Measurements from ENCODE around the gene FBXW7.

The FBXW7 gene

GRCh38 chr4:152340818-152341217 lies 195.1 kb downstream of the FBXW7 start:
- TF ChIP-seq CTCF (IDR thresholded peaks at IDR 0.05): no peak
- peaks cover 45% of the 10 kb centered on the region for H3K36me3 Mint-ChIP-seq (ENCODE audit: low read depth)
- no peak for DNase-seq
- H3K27ac Mint-ChIP-seq: no peak overlapping the region
- H3K4me1 Mint-ChIP-seq: peaks cover 14% of the 10 kb centered on the region
- no peak overlapping the region for H3K4me3 Mint-ChIP-seq
- H3K9me3 Mint-ChIP-seq: no peaks in the 10 kb centered on the region
- no peaks in the 10 kb centered on the region for H3K27me3 Mint-ChIP-seq (ENCODE audit: low read depth, poor library complexity)

GRCh38 chr4:152339576-152339975 lies 196.3 kb downstream of the FBXW7 start:
- no peak overlapping the region for H3K4me3 Mint-ChIP-seq
- TF ChIP-seq CTCF (IDR thresholded peaks at IDR 0.05): no peak

GRCh38 chr4:152334931-152335330 lies 201.0 kb downstream of the FBXW7 start:
- TF ChIP-seq CTCF (IDR thresholded peaks at IDR 0.05): no peak
- Mint-ChIP-seq H3K27ac (no peak overlapping the region), H3K9me3 (no peaks in the 10 kb centered on the region), H3K27me3 (ENCODE audit: low read depth, poor library complexity) (no peaks in the 10 kb centered on the region), H3K4me3 (no peak overlapping the region), H3K4me1 (peaks cover 5% of the 10 kb centered on the region), H3K36me3 (ENCODE audit: low read depth) (peaks cover 43% of the 10 kb centered on the region)
- DNase-seq: no peak

More at GRCh38 chr4:152339576-152339975, 196.3 kb downstream of the FBXW7 start:
- Mint-ChIP-seq H3K4me1 (peaks cover 14% of the 10 kb centered on the region), H3K27me3 (ENCODE audit: low read depth, poor library complexity) (no peaks in the 10 kb centered on the region), H3K27ac (peak overlapping the region; percentile 22), H3K9me3 (no peaks in the 10 kb centered on the region), H3K36me3 (ENCODE audit: low read depth) (peaks cover 52% of the 10 kb centered on the region)
- DNase-seq: no peak

DNA sequence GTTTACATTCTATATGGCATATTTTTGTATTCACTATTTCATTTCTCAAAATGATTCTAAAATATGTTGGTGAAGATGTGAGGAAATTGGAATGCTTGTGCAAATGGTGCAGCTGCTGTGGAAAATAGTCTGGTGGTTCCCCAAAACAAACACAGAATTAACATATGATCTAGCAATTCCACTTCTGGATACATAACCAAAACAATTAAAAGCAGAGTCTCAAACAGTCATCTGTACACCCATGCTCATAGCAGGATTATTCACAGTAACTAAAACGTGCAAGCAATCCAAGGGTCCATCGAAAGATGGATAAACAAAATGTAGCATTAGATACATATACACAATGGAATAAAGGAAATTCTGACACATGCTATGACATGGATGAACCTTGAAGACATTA lies 204.8 kb downstream of the FBXW7 start:
- TF ChIP-seq CTCF (IDR thresholded peaks at IDR 0.05): no peak
- Mint-ChIP-seq H3K27ac (no peak overlapping the region), H3K27me3 (ENCODE audit: low read depth, poor library complexity) (no peaks in the 10 kb centered on the region), H3K4me1 (peaks cover 2% of the 10 kb centered on the region), H3K36me3 (ENCODE audit: low read depth) (peaks cover 55% of the 10 kb centered on the region), H3K4me3 (no peak overlapping the region), H3K9me3 (no peaks in the 10 kb centered on the region)
- DNase-seq: no peak

GRCh38 chr4:152328582-152328981 lies 207.3 kb downstream of the FBXW7 start:
- no peak for DNase-seq
- Mint-ChIP-seq H3K36me3 (ENCODE audit: low read depth) (peaks cover 57% of the 10 kb centered on the region), H3K27ac (no peak overlapping the region), H3K27me3 (ENCODE audit: low read depth, poor library complexity) (no peaks in the 10 kb centered on the region), H3K4me1 (peaks cover 12% of the 10 kb centered on the region), H3K4me3 (no peak overlapping the region), H3K9me3 (no peaks in the 10 kb centered on the region)
- no peak for TF ChIP-seq CTCF (IDR thresholded peaks at IDR 0.05)

- peaks cover 60% of the 10 kb centered on the region for H3K36me3 Mint-ChIP-seq (ENCODE audit: low read depth)
- no peak overlapping the region for H3K27ac Mint-ChIP-seq
- no peak for TF ChIP-seq CTCF (IDR thresholded peaks at IDR 0.05)
- H3K27me3 Mint-ChIP-seq (ENCODE audit: low read depth, poor library complexity): no peaks in the 10 kb centered on the region
- no peak for DNase-seq
- no peaks in the 10 kb centered on the region for H3K9me3 Mint-ChIP-seq
- H3K4me1 Mint-ChIP-seq: peaks cover 12% of the 10 kb centered on the region
- H3K4me3 Mint-ChIP-seq: no peak overlapping the region
These were observed 208.1 kb downstream of the FBXW7 start for GRCh38 chr4:152327606-152328453.
